Cardiac fibroblast (primary cell): ENCODE results near the gene CRLF3.

ENCODE experiments used
- DNase-seq, 2 donors: peaks; one replicate each; pipeline versions ENCODE4 v3.0.0 to v3.0.0-alpha.2; 2010; ENCODE audit warnings: low read depth in 2 of 2
- H3K4me3 ChIP-seq, 2 donors: replicated peaks in 1 of 2; 1 replicate in 1 of 2; 2 replicates in 1 of 2; pipeline ENCODE4 v1.5.1; 2011; ENCODE audit warnings: low read depth in 2 of 2, low read length in 2 of 2, mild to moderate bottlenecking in 2 of 2, moderate library complexity in 1 of 2
- CTCF ChIP-seq: IDR thresholded peaks from one replicate; pipeline ENCODE4 v1.5.1; 2011; ENCODE audit warnings: low read depth, mild to moderate bottlenecking, low read length, inconsistent platforms

CRLF3 gene

GRCh38 chr17:30812218-30813177 lies 12.0 kb downstream of the CRLF3 start:
- peak; percentile 29 to 31 for DNase-seq
- TF ChIP-seq CTCF, result no peak
- no peak overlapping the region for H3K4me3 ChIP-seq

- H3K4me3 ChIP-seq, result no peak overlapping the region
- TF ChIP-seq CTCF, result no peak
- no peak for DNase-seq
Measured at GRCh38 chr17:30809867-30810266, 14.6 kb downstream of the CRLF3 start.

- no peak for DNase-seq
- no peak for TF ChIP-seq CTCF
- H3K4me3 ChIP-seq, result no peak overlapping the region
Measured at GRCh38 chr17:30808785-30809286, 15.7 kb downstream of the CRLF3 start.

- no peak for TF ChIP-seq CTCF
- no peak for DNase-seq
- no peak overlapping the region for H3K4me3 ChIP-seq
Measured at GRCh38 chr17:30807896-30808295, 16.6 kb downstream of the CRLF3 start.

GRCh38 chr17:30805944-30806456 lies 18.5 kb downstream of the CRLF3 start:
- no peak for DNase-seq
- H3K4me3 ChIP-seq, result no peak overlapping the region
- peak; percentile 20 for TF ChIP-seq CTCF

- no peak overlapping the region for H3K4me3 ChIP-seq
- DNase-seq, result no peak
- no peak for TF ChIP-seq CTCF
Measured at GRCh38 chr17:30801671-30802070, 22.8 kb downstream of the CRLF3 start.
